ENCODE results near the gene ANKMY1.

The ANKMY1 gene

DNA sequence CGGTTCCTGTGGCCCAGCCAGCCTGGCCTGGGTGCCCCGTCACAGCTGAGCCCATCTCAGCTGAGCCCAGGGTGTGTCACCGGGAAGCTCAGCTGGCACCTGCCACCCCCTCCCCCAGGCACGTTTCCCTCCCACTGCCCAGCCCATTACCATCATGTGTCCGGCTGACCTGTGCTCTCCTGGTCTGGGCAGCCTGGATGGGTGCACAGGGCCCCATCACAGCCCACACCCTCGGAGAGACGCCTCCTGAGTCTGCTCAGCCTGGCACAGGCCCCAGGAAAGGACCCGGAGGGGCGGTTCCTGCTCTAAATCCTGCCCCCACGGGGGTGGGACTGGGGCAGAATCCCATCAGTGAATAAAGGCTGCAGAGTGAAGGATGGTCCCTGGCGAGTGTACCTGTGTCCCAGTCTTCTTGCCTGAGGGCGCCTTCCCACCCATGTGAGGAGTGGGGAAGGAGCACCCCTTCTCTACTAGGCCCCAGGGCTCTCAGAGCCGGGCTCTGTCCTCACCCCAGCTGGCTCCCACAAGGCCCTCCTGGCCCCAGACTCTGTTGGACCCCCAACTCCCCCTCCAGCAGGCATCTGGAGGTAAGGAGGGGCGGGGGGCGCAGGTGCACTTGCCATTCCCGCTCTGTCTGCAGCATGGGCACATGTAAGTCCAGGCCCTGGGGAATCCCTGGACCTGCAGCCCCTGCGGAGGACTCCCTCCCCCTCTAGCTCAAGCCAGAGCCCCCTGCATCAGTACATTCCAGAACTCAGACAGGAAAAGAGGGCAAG is 101.2 kb downstream of the ANKMY1 start (continued):
- TF ChIP-seq SALL2 (tag by site-specific recombination; IDR thresholded peaks at IDR 0.05; ENCODE audit: borderline replicate concordance), result no peak

DNA sequence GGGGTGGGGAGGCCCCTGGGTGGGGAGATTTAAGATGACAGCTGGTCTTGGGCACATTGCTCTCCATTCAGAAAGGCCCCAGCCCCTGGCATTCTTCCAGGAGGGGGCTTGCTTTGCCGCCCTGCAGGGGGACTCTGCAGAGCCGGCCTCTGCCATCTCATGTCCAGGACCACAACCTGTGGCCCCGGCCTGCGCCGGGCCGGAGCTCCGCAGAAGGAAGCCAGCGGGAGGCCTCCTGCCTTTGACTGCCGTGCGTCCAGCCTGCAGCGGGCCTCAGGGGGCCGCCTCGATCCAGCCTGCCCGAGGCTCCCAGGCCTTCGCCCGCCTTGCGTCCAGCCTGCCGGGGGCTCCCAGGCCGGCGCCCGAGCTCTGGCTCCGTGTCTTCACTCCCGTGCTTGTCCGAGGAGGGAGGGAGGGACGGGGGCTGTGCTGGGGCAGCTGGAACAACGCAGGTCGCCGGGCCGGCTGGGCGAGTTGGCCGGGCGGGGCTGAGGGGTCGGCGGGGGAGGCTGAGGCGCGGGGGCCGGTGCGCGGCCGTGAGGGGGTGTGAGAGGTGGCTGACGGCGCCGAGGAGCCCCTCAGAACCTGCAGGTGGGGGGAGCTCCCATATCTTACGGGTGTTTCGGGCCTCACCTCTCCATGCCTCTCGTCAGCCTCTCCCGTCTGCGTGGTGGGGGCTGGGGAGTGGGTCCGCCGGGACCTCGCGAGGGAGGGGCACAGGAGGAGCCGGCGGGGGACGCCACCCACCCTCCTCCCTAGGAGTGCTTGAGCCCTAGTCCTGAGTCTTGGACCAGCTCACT is 101.9 kb downstream of the ANKMY1 start:
- Histone ChIP-seq H3K36me3 (ENCODE audit: control insufficient read depth in 2 of 2, insufficient read depth in 1 of 2, low read length in 2 of 2) (no peaks in the 10 kb centered on the region), H3K27ac (ENCODE audit: extremely low read depth, low read depth, low read length) (no peak overlapping the region), H3K4me3 (ENCODE audit: low read depth, low read length) (no peak overlapping the region), H3K9me3 (ENCODE audit: control insufficient read depth, insufficient read depth, low read depth, low read length) (no peaks in the 10 kb centered on the region), H3K4me1 (ENCODE audit: control insufficient read depth, insufficient read depth, low read length) (no peaks in the 10 kb centered on the region)
- TF ChIP-seq MZF1 (tag by site-specific recombination; IDR thresholded peaks at IDR 0.05; ENCODE audit: borderline replicate concordance) (no peak), KLF9 (tag by site-specific recombination; IDR thresholded peaks at IDR 0.05; ENCODE audit: low read depth) (no peak), ZNF544 (tag by site-specific recombination; IDR thresholded peaks at IDR 0.05) (no peak), TRIM28 (IDR thresholded peaks at IDR 0.05; ENCODE audit: borderline replicate concordance, low read length) (no peak), ZBTB1 (tag by site-specific recombination; IDR thresholded peaks at IDR 0.05) (no peak), ZNF777 (tag by site-specific recombination; IDR thresholded peaks at IDR 0.05; ENCODE audit: borderline replicate concordance) (no peak), ZNF391 (tag by site-specific recombination; IDR thresholded peaks at IDR 0.05; ENCODE audit: borderline replicate concordance, low read depth) (no peak), ZNF138 (tag by site-specific recombination; IDR thresholded peaks at IDR 0.05; ENCODE audit: borderline replicate concordance) (no peak), ZNF514 (tag by site-specific recombination; IDR thresholded peaks at IDR 0.05) (no peak), ZNF623 (tag by site-specific recombination; IDR thresholded peaks at IDR 0.05) (no peak), ZNF768 (tag by site-specific recombination; IDR thresholded peaks at IDR 0.05) (no peak), RBAK (tag by site-specific recombination; IDR thresholded peaks at IDR 0.05) (no peak), ZNF670 (tag by site-specific recombination; IDR thresholded peaks at IDR 0.05; ENCODE audit: low read depth) (no peak), ZNF776 (tag by site-specific recombination; IDR thresholded peaks at IDR 0.05; ENCODE audit: borderline replicate concordance) (no peak), ZNF549 (tag by site-specific recombination; IDR thresholded peaks at IDR 0.05) (no peak), SALL2 (tag by site-specific recombination; IDR thresholded peaks at IDR 0.05; ENCODE audit: borderline replicate concordance) (no peak), FEZF1 (tag by site-specific recombination; IDR thresholded peaks at IDR 0.05) (no peak)
- TF ChIP-seq, protein P1, sequence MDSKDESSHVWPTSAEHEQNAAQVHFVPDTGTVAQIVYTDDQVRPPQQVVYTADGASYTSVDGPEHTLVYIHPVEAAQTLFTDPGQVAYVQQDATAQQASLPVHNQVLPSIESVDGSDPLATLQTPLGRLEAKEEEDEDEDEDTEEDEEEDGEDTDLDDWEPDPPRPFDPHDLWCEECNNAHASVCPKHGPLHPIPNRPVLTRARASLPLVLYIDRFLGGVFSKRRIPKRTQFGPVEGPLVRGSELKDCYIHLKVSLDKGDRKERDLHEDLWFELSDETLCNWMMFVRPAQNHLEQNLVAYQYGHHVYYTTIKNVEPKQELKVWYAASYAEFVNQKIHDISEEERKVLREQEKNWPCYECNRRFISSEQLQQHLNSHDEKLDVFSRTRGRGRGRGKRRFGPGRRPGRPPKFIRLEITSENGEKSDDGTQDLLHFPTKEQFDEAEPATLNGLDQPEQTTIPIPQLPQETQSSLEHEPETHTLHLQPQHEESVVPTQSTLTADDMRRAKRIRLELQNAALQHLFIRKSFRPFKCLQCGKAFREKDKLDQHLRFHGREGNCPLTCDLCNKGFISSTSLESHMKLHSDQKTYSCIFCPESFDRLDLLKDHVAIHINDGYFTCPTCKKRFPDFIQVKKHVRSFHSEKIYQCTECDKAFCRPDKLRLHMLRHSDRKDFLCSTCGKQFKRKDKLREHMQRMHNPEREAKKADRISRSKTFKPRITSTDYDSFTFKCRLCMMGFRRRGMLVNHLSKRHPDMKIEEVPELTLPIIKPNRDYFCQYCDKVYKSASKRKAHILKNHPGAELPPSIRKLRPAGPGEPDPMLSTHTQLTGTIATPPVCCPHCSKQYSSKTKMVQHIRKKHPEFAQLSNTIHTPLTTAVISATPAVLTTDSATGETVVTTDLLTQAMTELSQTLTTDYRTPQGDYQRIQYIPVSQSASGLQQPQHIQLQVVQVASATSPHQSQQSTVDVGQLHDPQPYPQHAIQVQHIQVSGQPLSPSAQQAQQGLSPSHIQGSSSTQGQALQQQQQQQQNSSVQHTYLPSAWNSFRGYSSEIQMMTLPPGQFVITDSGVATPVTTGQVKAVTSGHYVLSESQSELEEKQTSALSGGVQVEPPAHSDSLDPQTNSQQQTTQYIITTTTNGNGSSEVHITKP (tag by site-specific recombination; IDR thresholded peaks at IDR 0.05), result no peak
- TF ChIP-seq, protein P2, sequence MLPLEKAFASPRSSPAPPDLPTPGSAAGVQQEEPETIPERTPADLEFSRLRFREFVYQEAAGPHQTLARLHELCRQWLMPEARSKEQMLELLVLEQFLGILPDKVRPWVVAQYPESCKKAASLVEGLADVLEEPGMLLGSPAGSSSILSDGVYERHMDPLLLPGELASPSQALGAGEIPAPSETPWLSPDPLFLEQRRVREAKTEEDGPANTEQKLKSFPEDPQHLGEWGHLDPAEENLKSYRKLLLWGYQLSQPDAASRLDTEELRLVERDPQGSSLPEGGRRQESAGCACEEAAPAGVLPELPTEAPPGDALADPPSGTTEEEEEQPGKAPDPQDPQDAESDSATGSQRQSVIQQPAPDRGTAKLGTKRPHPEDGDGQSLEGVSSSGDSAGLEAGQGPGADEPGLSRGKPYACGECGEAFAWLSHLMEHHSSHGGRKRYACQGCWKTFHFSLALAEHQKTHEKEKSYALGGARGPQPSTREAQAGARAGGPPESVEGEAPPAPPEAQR (tag by site-specific recombination; IDR thresholded peaks at IDR 0.05), result no peak
- POLR2A ChIA-PET, result no interaction called here
- CTCF ChIA-PET, result interaction anchor here (0.5 to 0.6 kb wide), 3 partner anchors 18 to 1313 kb away, joined by 3 to 5 read pairs (median 3); no protein-coding TSS in a partner anchor

Measured in HEK293 (cell line).